ENCODE results near the gene SLX4IP.

SLX4IP gene

GRCh38 chr20:10654630-10655029, 219.5 kb downstream of the SLX4IP start:
- no peak for DNase-seq

- DNase-seq = peak; percentile 32
Measured at GRCh38 chr20:10655720-10656669, 220.9 kb downstream of the SLX4IP start.

GRCh38 chr20:10657453-10657852, 222.3 kb downstream of the SLX4IP start:
- no peak for DNase-seq

- DNase-seq = no peak
Measured at GRCh38 chr20:10658051-10658823, 223.1 kb downstream of the SLX4IP start.

GRCh38 chr20:10658876-10659632, 223.9 kb downstream of the SLX4IP start:
- DNase-seq = no peak

GRCh38 chr20:10659651-10660601, 224.8 kb downstream of the SLX4IP start:
- no peak for DNase-seq

- no peak for DNase-seq
Measured at GRCh38 chr20:10660661-10661060, 225.6 kb downstream of the SLX4IP start.

- no peak for DNase-seq
Measured at GRCh38 chr20:10661261-10661660, 226.2 kb downstream of the SLX4IP start.

GRCh38 chr20:10662151-10662550, 227.0 kb downstream of the SLX4IP start:
- DNase-seq = no peak

- no peak for DNase-seq
Measured at GRCh38 chr20:10662661-10663458, 227.8 kb downstream of the SLX4IP start.

GRCh38 chr20:10663756-10664155, 228.7 kb downstream of the SLX4IP start:
- no peak for DNase-seq

GRCh38 chr20:10665027-10665561, 230.0 kb downstream of the SLX4IP start:
- DNase-seq = no peak

- no peak for DNase-seq
Measured at GRCh38 chr20:10665791-10666190, 230.7 kb downstream of the SLX4IP start.

GRCh38 chr20:10666221-10667076, 231.3 kb downstream of the SLX4IP start:
- DNase-seq = no peak

- DNase-seq = no peak
Measured at GRCh38 chr20:10667077-10667401, 231.9 kb downstream of the SLX4IP start.

- DNase-seq = no peak
Measured at GRCh38 chr20:10667560-10668167, 232.6 kb downstream of the SLX4IP start.

- DNase-seq = no peak
Measured at GRCh38 chr20:10668677-10669368, 233.7 kb downstream of the SLX4IP start.

- no peak for DNase-seq
Measured at GRCh38 chr20:10669843-10670446, 234.8 kb downstream of the SLX4IP start.

Data from fibroblast of upper back skin (primary cell).